AG10803 (cell line): ENCODE results near the gene ATP8B3.
"Not testable (repeated sequence)": the region's sequence is repeated elsewhere in the genome, so short reads cannot be mapped to it uniquely, and the experiment has no call there.

Experiments used
- DNase-seq: peaks from one replicate; pipeline ENCODE4 v3.0.0; 2010; ENCODE audit warnings: low read depth
- H3K4me3 ChIP-seq: 2 replicates; pipeline ENCODE4 v1.5.1; 2011; ENCODE audit warnings: mild to moderate bottlenecking, low read length, control low read depth
- TF ChIP-seq, protein P1 (sequence below): conservative IDR thresholded peaks from 2 replicates; pipeline ENCODE4 v1.5.1; 2011; ENCODE audit warnings: mild to moderate bottlenecking, low read length, control low read depth, inconsistent platforms

Gene ATP8B3

DNA sequence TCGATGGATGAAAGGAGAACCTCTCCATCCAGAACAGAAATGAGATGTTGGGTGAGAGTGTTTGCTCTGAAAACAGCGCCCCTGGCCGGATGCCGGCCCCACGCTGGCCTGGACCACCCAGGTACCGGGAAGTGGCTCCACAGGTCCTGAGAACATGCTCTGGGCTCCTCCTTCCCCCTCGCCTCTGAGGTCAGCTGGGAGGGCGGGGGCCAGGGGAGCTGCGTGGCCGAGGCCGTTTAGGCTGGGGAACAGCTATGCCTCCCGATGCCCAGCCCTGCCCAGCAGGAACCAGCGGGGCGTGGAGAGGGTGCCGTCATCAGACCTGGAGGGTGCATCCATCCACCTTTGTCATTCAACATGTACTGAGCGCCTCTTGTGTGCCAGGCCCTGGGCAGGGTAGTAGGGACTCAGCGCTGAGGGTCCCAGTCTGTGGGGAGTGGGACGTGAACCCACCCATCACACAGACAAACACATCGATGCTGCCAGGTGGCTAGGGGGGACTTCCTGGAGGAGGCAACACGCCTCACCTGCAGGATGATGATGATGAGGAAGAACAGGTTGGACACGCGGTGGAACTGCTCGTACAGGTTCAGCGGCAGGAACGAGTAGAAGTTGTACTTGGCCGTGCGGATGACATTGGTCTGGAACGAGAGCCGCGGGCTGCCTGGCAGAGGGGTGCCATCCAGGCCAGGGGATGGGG lies 4.2 kb downstream of the ATP8B3 start:
- H3K4me3 ChIP-seq: no peak overlapping the region
- TF ChIP-seq, protein P1, sequence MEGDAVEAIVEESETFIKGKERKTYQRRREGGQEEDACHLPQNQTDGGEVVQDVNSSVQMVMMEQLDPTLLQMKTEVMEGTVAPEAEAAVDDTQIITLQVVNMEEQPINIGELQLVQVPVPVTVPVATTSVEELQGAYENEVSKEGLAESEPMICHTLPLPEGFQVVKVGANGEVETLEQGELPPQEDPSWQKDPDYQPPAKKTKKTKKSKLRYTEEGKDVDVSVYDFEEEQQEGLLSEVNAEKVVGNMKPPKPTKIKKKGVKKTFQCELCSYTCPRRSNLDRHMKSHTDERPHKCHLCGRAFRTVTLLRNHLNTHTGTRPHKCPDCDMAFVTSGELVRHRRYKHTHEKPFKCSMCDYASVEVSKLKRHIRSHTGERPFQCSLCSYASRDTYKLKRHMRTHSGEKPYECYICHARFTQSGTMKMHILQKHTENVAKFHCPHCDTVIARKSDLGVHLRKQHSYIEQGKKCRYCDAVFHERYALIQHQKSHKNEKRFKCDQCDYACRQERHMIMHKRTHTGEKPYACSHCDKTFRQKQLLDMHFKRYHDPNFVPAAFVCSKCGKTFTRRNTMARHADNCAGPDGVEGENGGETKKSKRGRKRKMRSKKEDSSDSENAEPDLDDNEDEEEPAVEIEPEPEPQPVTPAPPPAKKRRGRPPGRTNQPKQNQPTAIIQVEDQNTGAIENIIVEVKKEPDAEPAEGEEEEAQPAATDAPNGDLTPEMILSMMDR: no peak
- no peak for DNase-seq

DNA sequence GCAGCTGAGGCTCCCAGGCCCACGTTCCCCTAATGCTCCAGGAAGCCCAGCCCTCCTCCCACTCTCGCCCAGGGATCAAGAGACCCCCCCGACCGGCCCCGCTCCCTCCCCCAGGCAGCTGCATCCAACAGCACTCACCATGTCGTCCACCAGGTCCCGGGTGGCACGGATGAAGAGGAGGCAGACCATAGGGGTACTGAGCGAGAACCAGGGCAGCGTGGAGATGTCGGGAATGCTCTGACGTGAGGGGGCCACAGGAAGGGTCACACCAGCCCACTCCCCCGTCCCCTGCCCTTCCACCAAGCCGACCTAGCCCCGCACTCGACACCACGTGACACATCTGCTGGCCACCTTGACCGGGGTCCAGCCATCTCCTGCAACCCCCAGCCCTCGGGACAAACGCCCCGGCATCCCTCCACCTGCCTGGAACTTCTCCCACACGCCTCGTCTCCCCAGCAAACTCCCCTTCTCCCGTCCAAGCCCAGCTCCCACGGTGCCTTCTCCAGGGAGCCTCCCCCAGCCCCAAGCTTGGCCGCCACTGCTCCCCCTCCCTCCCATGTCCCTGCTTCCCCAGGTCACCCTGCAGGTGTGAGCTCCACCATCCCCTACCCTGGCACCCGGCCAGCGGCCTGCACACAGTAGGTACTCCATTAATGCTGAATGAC lies 4.9 kb downstream of the ATP8B3 start:
- DNase-seq: no peak
- TF ChIP-seq, protein P1: no peak
- no peak overlapping the region for H3K4me3 ChIP-seq

DNA sequence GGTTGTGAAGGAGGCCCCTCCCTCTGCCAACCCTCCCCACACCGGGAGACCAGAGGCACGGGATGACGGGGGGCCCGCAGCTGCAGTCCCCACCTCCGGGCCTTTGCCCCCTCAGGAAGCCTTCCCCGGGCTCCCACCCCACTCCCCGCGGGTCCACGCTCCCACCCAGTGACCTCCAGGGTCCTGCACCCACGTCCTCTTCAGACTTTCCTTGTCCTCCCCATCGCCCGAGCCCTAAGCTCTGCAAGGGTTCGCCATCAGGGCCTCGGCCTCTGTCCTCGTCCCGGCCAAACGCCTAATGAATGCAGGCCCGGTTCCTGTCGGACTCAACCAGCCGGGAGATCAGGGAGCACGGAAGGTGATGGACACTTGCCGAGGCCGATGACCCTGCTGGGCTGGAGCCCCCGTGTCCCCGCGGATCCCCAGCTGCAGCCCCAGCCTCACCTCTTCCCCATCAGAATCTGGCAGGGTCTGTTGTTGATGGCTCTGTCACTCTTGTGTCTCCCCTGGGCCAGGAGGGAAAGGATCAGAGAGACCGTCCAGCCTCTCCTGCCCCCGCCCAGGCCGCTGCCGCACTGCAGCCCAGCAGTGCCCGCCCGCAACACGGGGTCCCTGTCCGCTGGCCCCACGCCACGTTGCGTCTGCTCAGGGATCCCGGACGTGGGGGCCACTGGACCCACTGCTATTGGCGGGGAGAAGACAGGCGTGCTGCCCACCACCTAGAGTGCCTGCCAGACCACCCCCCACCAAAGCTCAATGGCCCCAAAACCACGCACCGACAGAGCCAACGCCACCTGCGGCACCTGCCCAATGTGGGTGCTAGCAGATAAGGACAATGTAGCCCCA lies 5.7 kb downstream of the ATP8B3 start:
- TF ChIP-seq, protein P1: no peak
- no peak for DNase-seq
- H3K4me3 ChIP-seq: no peak overlapping the region

DNA sequence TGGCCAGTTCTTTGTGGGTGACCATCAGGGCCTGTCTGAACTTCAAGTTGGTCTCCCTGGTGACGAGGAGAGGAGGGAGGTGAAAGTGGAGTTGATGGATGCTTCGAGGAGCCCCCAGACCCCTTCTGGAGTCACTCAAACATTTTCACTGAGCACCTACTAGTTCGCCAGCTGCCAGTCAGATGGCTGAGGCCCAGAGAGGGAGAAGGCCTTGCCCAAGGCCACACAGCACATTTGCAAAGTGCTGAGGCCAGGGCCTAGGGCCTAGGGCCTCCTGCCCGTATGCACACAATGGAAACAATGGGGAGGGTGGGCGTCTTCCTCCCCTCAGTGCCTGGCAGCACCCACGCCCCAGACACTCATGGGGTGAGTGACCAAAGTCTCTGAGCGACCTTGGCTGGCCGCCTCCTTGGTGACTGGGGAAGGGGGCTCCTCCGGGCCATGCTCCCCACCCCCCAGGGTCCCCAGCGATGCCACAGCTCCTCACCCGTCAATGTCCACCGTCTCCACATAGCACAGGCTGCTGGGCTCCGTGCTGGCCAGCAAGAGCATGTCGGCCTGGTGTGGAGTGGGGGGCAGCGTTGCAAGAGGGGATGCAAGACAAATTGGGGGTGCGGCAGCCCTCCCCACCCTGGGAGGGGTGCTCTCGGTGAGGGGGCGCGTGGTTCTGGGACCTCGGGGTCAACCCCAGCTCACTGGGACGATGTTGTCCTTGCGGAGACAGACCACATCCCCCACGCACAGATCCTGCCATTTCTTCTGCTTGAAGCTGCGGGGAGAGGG lies 6.5 kb downstream of the ATP8B3 start:
- no peak for DNase-seq
- TF ChIP-seq, protein P1: no peak
- H3K4me3 ChIP-seq: no peak overlapping the region

DNA sequence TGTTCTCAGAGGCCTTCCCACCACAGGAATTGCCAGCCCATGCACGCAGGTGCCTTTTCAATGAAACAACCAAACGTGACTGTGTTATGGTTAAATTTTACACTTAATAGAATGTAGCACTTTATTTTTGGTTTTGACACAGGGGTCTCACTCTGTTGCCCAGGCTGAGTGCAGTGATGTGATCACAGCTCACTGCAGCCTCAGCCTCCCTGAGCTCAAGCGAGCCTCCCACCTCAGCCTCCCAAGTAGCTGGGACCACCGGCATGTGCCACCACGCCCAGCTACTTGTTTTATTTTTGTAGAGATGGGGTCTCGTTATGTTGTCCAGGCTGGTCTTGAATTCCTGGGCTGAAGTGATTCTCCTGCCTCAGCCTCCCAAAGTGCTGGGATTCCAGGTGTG lies 7.2 kb downstream of the ATP8B3 start:
- TF ChIP-seq, protein P1: no peak
- no peak for DNase-seq
- no peak overlapping the region for H3K4me3 ChIP-seq

DNA sequence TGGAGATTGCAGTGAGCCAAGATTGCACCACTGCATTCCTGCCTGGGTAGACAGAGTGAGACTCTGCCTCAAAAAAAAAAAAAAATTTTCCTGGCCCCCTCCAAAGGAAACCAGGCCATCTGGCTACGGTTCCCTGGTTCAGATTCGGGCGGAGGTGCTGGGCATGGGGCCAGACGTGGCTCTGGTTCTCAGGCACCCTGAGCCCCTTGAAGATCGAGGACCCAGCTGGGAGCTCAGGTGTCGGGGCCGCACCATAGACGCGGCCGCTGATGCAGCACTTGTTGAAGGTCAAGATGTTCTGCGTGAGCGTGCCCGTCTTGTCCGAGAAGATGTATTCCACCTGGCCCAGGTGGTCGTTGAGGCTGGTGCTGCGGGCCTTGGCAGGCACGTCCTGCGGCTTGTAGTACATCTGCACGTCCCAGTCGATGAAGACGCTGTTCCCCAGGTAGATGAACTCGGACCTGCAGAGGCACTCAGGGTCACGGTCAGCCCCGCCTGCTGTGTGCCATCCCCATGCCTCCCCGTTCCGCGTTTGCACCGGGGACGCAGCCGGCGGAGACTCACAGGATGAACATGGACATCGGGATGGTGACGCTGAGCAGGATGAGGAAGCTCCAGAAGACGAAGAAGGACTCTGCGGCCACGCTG lies 12.3 kb downstream of the ATP8B3 start:
- DNase-seq: no peak
- H3K4me3 ChIP-seq: no peak overlapping the region
- TF ChIP-seq, protein P1: no peak

DNA sequence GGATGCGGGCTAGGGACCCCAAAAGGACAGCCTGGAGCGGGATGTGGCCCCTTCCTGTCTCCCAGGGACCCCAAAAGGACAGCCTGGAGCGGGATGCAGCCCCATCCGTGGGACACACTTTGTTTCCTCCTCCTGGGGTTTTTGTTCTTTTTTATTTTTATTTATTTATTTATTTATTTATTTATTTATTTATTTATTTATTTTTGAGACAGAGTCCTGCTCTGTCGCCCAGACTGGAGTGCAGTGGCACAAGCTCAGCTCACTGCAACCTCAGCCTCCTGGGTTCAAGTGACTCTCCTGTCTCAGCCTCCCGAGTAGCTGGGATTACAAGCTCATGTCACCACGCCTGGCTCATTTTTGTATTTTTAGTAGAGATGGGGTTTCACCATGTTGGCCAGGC lies 14.8 kb downstream of the ATP8B3 start:
- DNase-seq, H3K4me3 ChIP-seq: not testable (repeated sequence)
